C4-2B (cell line): ENCODE results near the gene SCGB1A1.

Experiments used
- CTCF ChIP-seq: fragments of 450-650 bp; conservative IDR thresholded peaks from 2 replicates; pipeline ENCODE4 v1.5.1; 2017; ENCODE audit warnings: mild to moderate bottlenecking
- ZFX ChIP-seq: fragments of 450-650 bp; IDR thresholded peaks from 2 replicates; pipeline ENCODE4 v1.6.1; 2017

GRCh38 chr11:62370743-62371440 is 47.9 kb upstream of the SCGB1A1 start:
- TF ChIP-seq CTCF (no peak), ZFX (no peak)
